ENCODE results near the gene NOL12.

DNA sequence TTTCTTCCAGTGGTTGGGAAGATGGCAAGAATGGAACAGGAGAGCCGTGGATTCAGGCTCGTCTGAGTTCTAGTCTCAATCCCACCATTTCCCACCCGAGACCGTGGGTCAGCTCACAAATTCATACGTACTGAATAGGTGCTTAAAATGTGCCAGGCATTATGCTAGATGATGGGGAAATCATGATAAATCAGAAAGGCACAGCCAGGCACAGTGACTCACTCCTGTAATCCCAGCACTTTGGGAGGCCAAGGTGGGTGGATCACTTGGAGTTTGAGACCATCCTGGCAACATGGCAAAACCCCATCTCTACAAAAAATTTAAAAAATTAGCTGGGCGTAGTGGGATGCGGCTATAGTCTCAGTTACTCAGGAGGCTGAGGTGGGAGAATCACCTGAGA lies 17.8 kb downstream of the NOL12 start:
- TF ChIP-seq, protein P1, sequence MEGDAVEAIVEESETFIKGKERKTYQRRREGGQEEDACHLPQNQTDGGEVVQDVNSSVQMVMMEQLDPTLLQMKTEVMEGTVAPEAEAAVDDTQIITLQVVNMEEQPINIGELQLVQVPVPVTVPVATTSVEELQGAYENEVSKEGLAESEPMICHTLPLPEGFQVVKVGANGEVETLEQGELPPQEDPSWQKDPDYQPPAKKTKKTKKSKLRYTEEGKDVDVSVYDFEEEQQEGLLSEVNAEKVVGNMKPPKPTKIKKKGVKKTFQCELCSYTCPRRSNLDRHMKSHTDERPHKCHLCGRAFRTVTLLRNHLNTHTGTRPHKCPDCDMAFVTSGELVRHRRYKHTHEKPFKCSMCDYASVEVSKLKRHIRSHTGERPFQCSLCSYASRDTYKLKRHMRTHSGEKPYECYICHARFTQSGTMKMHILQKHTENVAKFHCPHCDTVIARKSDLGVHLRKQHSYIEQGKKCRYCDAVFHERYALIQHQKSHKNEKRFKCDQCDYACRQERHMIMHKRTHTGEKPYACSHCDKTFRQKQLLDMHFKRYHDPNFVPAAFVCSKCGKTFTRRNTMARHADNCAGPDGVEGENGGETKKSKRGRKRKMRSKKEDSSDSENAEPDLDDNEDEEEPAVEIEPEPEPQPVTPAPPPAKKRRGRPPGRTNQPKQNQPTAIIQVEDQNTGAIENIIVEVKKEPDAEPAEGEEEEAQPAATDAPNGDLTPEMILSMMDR (IDR thresholded peaks at IDR 0.05; ENCODE audit: borderline replicate concordance, extremely low read depth, low read length, poor library complexity, severe bottlenecking), result no peak
- no peak for TF ChIP-seq EZH2 (IDR thresholded peaks at IDR 0.05; ENCODE audit: borderline replicate concordance, low read depth, low read length, severe bottlenecking)

Measured in DND-41 (cell line).